HG03039 (cell line): Measurements from ENCODE around the gene ABCG8.

Experiments used
- ATAC-seq: cut with Tn5 transposase; IDR thresholded peaks from one replicate; pipeline ENCODE4 v1.9.1; 2021; ENCODE audit warnings: mild to moderate bottlenecking, moderate library complexity; ENCODE audit not compliant: unreplicated experiment

Gene ABCG8

DNA sequence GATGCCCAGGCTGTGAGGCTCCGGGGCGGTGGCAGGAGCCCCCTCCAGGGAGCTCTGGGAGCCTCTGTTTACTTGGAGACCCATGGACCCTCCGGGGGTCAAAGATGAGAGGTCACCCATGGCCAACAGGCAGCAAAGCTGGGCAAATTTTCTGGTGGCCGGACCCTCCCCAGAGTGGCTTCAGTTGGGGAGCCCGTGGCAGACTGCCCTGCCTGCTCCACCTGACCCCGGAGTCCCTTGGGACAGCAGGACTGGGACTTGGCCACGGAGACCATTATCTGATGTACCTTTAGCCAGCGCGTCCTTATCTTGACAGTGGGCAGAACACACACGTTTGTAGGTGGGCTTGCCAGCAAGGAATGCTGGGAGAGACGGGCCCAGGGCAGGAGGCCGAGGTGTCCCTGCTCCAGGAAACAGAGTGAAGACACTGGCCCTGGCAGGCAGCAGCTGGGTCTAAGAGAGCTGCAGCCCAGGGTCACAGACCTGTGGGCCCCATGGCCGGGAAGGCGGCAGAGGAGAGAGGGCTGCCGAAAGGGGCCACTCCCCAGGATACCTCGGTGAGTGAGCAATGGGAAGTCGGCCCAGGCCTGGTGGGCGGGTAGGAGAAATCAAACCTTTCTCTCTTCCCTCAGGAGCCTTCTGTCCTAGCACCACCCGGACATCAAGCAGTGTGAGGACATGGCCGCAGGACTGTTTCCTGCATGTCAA is at the start of gene ABCG8, which contains the start of gene ABCG5:
TSS of gene ABCG8 (plus strand) at position 412 of the 708 bp plus-strand sequence. CDS start at position 495, 83 bp downstream.
TSS of gene ABCG5 (minus strand) at position 280 of the 708 bp plus-strand sequence. CDS start at position 120, 160 bp downstream.
- ATAC-seq: no peak

DNA sequence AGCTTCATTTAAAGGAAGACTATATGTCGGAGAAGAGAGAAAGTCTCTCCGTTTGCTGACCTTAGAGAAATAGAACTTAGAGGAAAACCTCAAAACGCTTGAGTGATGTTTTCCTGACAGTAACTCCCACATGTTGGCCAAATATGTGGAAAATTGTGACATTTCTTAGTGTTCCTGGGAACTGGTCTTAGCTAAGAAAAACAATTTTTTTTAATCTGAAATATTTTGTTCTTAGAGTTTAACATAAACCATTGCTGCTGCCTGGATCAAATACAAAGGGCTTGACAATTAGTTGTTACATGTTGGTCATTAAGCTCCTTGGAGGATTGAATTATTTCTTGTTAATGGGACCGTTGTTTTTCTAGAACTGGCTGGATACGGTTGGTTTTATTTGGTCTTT is 48.6 kb upstream of the ABCG8 start:
- no peak for ATAC-seq

GRCh38 chr2:43791035-43791765 is 47.6 kb upstream of the ABCG8 start:
- ATAC-seq: no peak

DNA sequence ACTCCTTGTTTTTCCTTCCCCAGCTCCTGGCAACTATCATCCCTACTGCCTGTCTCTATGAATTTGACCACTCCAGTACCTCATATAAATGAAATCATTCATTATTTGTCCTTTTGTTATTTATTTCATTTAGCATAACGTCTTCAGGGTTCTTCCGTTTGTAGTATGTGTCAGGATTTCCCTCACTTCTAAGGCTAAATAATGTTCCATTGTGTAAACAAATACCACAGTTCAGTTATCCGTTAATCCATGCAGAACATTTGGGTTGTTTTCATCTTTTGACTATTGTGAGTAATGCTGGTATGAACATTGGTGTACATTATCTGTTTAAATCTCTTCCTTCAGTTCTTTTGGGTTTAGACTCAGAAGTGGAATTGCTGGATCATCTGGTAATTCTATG is 46.1 kb upstream of the ABCG8 start:
- ATAC-seq: no peak

- no peak for ATAC-seq
Observed at GRCh38 chr2:43794956-43795355, 43.8 kb upstream of the ABCG8 start.

GRCh38 chr2:43796206-43796605 is 42.6 kb upstream of the ABCG8 start:
- no peak for ATAC-seq

- no peak for ATAC-seq
Observed at GRCh38 chr2:43798300-43798699, 40.5 kb upstream of the ABCG8 start.

GRCh38 chr2:43800894-43801293 is 37.9 kb upstream of the ABCG8 start:
- no peak for ATAC-seq

DNA sequence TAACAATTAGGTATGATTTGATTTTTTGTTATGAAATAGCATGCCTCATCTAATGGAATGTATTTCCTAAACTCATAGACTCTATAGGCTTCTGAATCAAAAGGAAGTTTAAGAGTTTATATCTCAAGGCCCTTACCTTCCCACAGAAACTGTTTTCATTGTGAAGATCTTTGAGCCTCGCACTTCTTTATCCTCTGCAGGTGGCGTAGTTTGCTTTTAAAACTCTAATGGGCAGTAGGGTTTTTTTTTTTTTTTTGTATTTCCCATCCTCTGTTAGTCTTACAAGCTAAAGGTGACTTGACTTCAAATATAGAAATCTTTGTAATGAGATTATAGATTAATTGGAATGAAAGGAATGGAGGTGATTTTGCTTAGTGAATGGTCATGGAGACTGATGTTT is 36.6 kb upstream of the ABCG8 start:
- no peak for ATAC-seq

DNA sequence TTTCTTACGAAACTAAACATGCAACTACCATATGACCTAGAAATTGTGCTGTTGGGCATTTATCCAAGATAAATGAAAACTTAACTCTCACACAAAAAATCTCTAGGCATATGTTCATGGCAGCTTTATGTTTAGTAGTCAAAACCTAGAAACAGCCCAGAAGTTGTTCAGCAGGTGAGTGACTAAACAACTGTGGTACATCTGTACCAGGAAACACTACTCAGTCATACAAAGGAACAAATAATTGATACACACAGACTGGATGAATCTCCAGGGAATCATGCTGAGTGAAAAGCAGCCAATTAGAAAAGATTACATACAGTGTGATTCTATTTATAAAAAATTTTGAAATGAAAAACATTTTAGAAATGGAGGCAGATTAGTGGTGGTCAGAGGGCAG is 35.7 kb upstream of the ABCG8 start:
- ATAC-seq: no peak

- no peak for ATAC-seq
Observed at GRCh38 chr2:43806719-43807031, 32.1 kb upstream of the ABCG8 start.

DNA sequence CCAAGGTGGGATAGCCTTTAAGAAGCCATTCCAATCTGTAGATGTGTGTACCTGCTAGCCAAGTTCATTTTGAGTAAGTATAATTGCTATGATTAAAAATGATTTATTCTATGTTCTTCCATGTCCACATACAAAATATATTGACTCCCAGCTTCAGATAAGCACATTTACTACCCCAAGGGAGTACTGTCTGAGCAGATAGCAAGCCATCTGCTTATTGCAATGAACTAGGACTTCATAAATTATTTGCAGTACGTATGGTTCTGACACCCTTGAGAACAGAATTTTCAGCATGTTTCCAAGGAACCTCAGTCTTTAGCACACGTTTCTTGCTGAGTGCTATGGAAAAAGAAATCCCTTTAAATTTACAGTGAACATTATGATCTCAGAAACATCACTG is 28.3 kb upstream of the ABCG8 start:
- ATAC-seq: no peak

- ATAC-seq: no peak
Observed at GRCh38 chr2:43810888-43811287, 27.9 kb upstream of the ABCG8 start.

GRCh38 chr2:43812006-43812405 is 26.8 kb upstream of the ABCG8 start:
- no peak for ATAC-seq

DNA sequence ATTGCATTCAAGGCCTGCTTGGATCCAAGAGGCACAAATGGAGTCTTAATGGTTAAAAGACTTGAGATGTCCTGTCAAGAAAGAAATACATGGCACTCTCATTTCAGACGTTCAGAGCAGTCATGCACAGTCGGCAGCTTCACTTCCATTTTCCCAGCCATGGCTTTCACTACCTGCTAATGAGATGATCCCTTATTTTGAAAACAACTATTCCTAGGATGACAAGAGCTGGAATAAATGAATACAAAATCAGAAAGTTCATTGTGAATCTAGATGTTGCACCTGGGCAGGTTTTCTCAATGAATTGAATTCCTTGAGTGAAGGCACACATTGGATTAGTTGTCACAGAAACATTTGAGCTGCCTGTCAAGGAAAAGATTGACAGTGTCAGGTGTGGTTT is 25.8 kb upstream of the ABCG8 start:
- no peak for ATAC-seq

DNA sequence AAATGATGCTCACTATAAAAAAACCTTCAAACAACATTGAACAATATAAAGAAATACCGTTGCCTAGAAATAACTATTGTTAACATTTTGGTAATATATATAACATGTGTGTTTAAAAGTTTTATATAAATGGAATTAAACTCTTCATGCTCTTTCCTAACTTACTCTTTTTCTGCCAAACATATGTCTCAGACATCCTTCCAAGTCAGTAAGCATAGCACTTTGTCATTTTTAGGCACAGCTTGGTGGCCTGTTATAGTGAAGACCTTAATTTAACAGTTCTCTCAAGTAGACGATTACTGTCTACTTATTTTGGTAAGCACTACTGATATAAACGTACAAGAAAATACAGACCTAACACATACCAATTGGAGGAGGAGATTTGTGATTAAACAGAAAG is 24.1 kb upstream of the ABCG8 start:
- no peak for ATAC-seq

GRCh38 chr2:43818761-43819160 is 20.0 kb upstream of the ABCG8 start:
- no peak for ATAC-seq

- no peak for ATAC-seq
Observed at GRCh38 chr2:43819491-43820163, 19.1 kb upstream of the ABCG8 start.

DNA sequence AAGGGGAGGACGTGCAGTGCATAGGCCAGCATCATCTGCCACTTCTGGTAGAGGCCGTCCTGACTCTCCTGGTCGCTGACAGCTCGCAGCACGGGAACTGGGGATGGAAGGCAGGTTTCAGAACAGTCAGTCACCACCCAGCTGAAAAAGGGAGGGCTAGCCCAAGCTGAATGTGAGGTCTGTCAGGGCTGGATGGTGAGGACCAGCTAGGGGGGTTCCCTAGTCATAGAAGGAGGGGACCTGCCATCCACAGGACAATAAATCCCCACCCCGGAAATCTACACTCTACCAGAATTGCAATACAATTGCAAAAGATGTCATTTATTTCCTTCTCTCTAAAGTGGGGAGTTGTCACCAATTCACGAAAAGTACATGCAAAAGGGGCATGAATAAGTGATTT is 15.9 kb upstream of the ABCG8 start:
- no peak for ATAC-seq

- ATAC-seq: no peak
Observed at GRCh38 chr2:43823751-43824150, 15.0 kb upstream of the ABCG8 start.

GRCh38 chr2:43824512-43824911 is 14.3 kb upstream of the ABCG8 start:
- no peak for ATAC-seq

- no peak for ATAC-seq
Observed at GRCh38 chr2:43824951-43825493, 13.7 kb upstream of the ABCG8 start.
